HCT116 (cell line): ENCODE data around the gene CGNL1. TPM values are rescaled to one million over a fixed set of nuclear protein-coding genes. Genes with fewer than 3 reads are reported as not detected.

Experiments used
- ATAC-seq: fragments of 200-7000 bp; cut with Tn5 transposase; 2 replicates; pipeline ENCODE4 v1.9.1; 2020; ENCODE audit warnings: mild to moderate bottlenecking, moderate library complexity
- BruUV-seq: library from RNA; stranded (reverse); fragments of 400-500 nt; replicated peaks from 2 replicates; lab custom pipeline; 2021; lab: Mats Ljungman, UMichigan
- CTCF ChIA-PET: fragments of 300-600 bp; sonication (Branson Sonifier 250); formaldehyde crosslinking; loops from one replicate; lab custom pipeline; 2021; ENCODE audit warnings: antibody characterized with exemption; lab: Charles Lee
- POLR2A ChIA-PET: fragments of 300-600, 350-600 bp; sonication (Branson Sonifier 250); formaldehyde crosslinking; loops from one replicate; lab custom pipeline; 2021; ENCODE audit warnings: antibody characterized with exemption; lab: Charles Lee
- RAD21 ChIA-PET, 2 experiments: fragments of 300-600 bp; sonication (Branson Sonifier 250); formaldehyde crosslinking; loops; one replicate each; lab custom pipeline; 2023; ENCODE audit warnings: low total read pairs in 2 of 2; ENCODE audit not compliant: uncharacterized antibody in 2 of 2, unreplicated experiment in 2 of 2, low non-redundant PET in 1 of 2; lab: Charles Lee
- DNase-seq: peaks from one replicate; pipeline ENCODE4 v3.0.0-alpha.2; 2010; ENCODE audit warnings: low read depth, low spot score
- H2AFZ ChIP-seq: fragments of 200-600 bp; shearing (Covaris generic), sonication (generic); 2 replicates; pipeline ENCODE4 v1.6.1; 2017; ENCODE audit warnings: low read depth, mixed run types, mixed read lengths, antibody characterized with exemption, low read length; ENCODE audit not compliant: poor library complexity, severe bottlenecking
- H3K27ac ChIP-seq: 2 replicates; pipeline ENCODE4 v1.5.1; 2012; ENCODE audit warnings: low read depth, low read length
- H3K27me3 ChIP-seq: fragments of 200-600 bp; sonication (generic); 2 replicates; pipeline ENCODE4 v1.6.1; 2016; ENCODE audit warnings: mixed run types, low read length, mixed read lengths; ENCODE audit not compliant: insufficient read depth
- H3K36me3 ChIP-seq, 2 experiments: fragments of 200-500 bp in 1 of 2; fragments of 200-600 bp in 1 of 2; sonication (Bioruptor generic) in 1 of 2; sonication (generic) in 1 of 2; 2 replicates each; pipeline versions ENCODE4 v1.5.1 to v1.6.1; 2014 to 2016; ENCODE audit warnings: low read length in 2 of 2, inconsistent platforms in 1 of 2, mixed read lengths in 1 of 2, mixed run types in 1 of 2; ENCODE audit not compliant: insufficient read depth in 2 of 2, control insufficient read depth in 1 of 2
- H3K4me1 ChIP-seq, 2 experiments: fragments of 200-600 bp in 1 of 2; sonication (generic) in 1 of 2; 2 replicates each; pipeline versions ENCODE4 v1.5.1 to v1.6.1; 2012 to 2017; ENCODE audit warnings: low read length in 2 of 2, inconsistent platforms in 1 of 2, mild to moderate bottlenecking in 1 of 2, mixed read lengths in 1 of 2, mixed run types in 1 of 2, moderate library complexity in 1 of 2; ENCODE audit not compliant: insufficient read depth in 2 of 2, control insufficient read depth in 1 of 2
- H3K4me2 ChIP-seq: fragments of 200-600 bp; sonication (generic); 2 replicates; pipeline ENCODE4 v1.6.1; 2017; ENCODE audit warnings: mixed run types, low read length, mixed read lengths
- H3K4me3 ChIP-seq, 2 experiments: fragments of 200-600 bp in 1 of 2; sonication (generic) in 1 of 2; replicated peaks in 1 of 2; 2 replicates each; pipeline ENCODE4 v1.5.1; 2011 to 2016; ENCODE audit warnings: low read length in 2 of 2, control low read depth in 1 of 2, low read depth in 1 of 2, mild to moderate bottlenecking in 1 of 2, mixed read lengths in 1 of 2, mixed run types in 1 of 2
- H3K79me2 ChIP-seq: fragments of 200-600 bp; sonication (generic); 2 replicates; pipeline ENCODE4 v1.6.1; 2017; ENCODE audit warnings: mild to moderate bottlenecking, mixed run types, low read length, moderate library complexity, mixed read lengths; ENCODE audit not compliant: insufficient read depth
- H3K9ac ChIP-seq: fragments of 200-600 bp; sonication (generic); 2 replicates; pipeline ENCODE4 v1.6.1; 2016; ENCODE audit warnings: low read length, mixed read lengths
- H3K9me2 ChIP-seq: fragments of 200-600 bp; sonication (generic), shearing (Covaris generic); 2 replicates; pipeline ENCODE4 v1.6.1; 2017; ENCODE audit warnings: mixed run types, mild to moderate bottlenecking, moderate library complexity; ENCODE audit not compliant: insufficient read depth
- H3K9me3 ChIP-seq, 2 experiments: fragments of 200-500 bp in 1 of 2; fragments of 200-600 bp in 1 of 2; sonication (Bioruptor generic) in 1 of 2; sonication (generic) in 1 of 2; 2 replicates each; pipeline ENCODE4 v1.6.1; 2014 to 2017; ENCODE audit warnings: low read length in 2 of 2, mixed read lengths in 2 of 2, inconsistent platforms in 1 of 2, low read depth in 1 of 2, mild to moderate bottlenecking in 1 of 2, mixed run types in 1 of 2, moderate library complexity in 1 of 2; ENCODE audit not compliant: control insufficient read depth in 1 of 2, insufficient read depth in 1 of 2
- H4K20me1 ChIP-seq: fragments of 200-600 bp; sonication (generic), shearing (Covaris generic); 2 replicates; pipeline ENCODE4 v1.6.1; 2017; ENCODE audit warnings: mixed run types, mild to moderate bottlenecking, moderate library complexity; ENCODE audit not compliant: insufficient read depth
- CEBPB ChIP-seq: IDR thresholded peaks from 2 replicates; pipeline ENCODE4 v1.6.1; 2012; ENCODE audit warnings: low read depth
- CTCF ChIP-seq, 3 experiments: fragments of 200-600 bp in 1 of 3; sonication (generic) in 1 of 3; IDR thresholded peaks in 2 of 3; conservative IDR thresholded peaks in 1 of 3; 2 replicates each; pipeline ENCODE4 v1.5.1; 2012 to 2017; ENCODE audit warnings: low read depth in 2 of 3, low read length in 2 of 3, antibody characterized with exemption in 1 of 3, borderline replicate concordance in 1 of 3, control low read depth in 1 of 3, mild to moderate bottlenecking in 1 of 3, mixed read lengths in 1 of 3, mixed run types in 1 of 3, moderate library complexity in 1 of 3; ENCODE audit not compliant: insufficient read depth in 1 of 3
- EGR1 ChIP-seq: IDR thresholded peaks from 2 replicates; pipeline ENCODE4 v1.6.1; 2012; ENCODE audit warnings: low read depth
- EZH2phosphoT487 ChIP-seq: fragments of 200-600 bp; IDR thresholded peaks from 2 replicates; pipeline ENCODE4 v1.6.1; 2018; ENCODE audit warnings: antibody characterized with exemption, borderline replicate concordance
- FOSL1 ChIP-seq: IDR thresholded peaks from 2 replicates; pipeline ENCODE4 v1.6.1; 2012; ENCODE audit warnings: low read depth
- SIN3A ChIP-seq: IDR thresholded peaks from 2 replicates; pipeline ENCODE4 v1.6.1; 2012; ENCODE audit warnings: low read depth
- YY1 ChIP-seq: IDR thresholded peaks from 2 replicates; pipeline ENCODE4 v1.6.1; 2011; ENCODE audit warnings: low read length, low read depth, moderate library complexity, mild to moderate bottlenecking; ENCODE audit not compliant: insufficient replicate concordance; ENCODE audit errors: extremely low read depth
- ZBTB33 ChIP-seq: IDR thresholded peaks from 2 replicates; pipeline ENCODE4 v1.6.1; 2011; ENCODE audit warnings: mild to moderate bottlenecking, low read length, moderate library complexity; ENCODE audit not compliant: insufficient replicate concordance; ENCODE audit errors: extremely low read depth
- intact Hi-C: fragments of 100-400 bp; cut with micrococcal nuclease; formaldehyde crosslinking; loops from 2 replicates; pipeline ENCODE4 v1.10.0; 2022
- total RNA-seq: library from RNA; stranded (reverse); gene quantifications from one replicate; pipeline ENCODE4 v1.2.1, GENCODE V29; 2021; ENCODE audit not compliant: unreplicated experiment

CGNL1 gene
- total RNA-seq, 1 experiment from 2014 or later, result 2.2 TPM

- DNase-seq, result no peak
- TF ChIP-seq ZBTB33 (no peak), EGR1 (no peak), CTCF (IDR thresholded peaks at IDR 0.05 in 2 of 3, conservative IDR thresholded peaks at IDR 0.05 in 1 of 3; ENCODE audit: borderline replicate concordance in 1 of 3, insufficient read depth in 1 of 3, low read depth in 2 of 3, low read length in 2 of 3) (0 out of 6 replicates have a peak, but pooled peaks of 1 of the 3 experiments have one; percentile 4), EZH2phosphoT487 (no peak), SIN3A (no peak), YY1 (no peak), CEBPB (no peak), FOSL1 (no peak)
- POLR2A ChIA-PET, result no interaction called here
- no peaks in the 10 kb centered on the region for H4K20me1 ChIP-seq
- peak overlapping the region; percentile 30 for H2AFZ ChIP-seq
- peaks cover 9 to 18% of the 10 kb centered on the region in 2 experiments; a peak in 3 of 4 replicates for H3K4me1 ChIP-seq
- CTCF ChIA-PET, result interaction anchor here (1.3 kb wide), 1 partner anchor 49 kb away, joined by 3 read pairs; no protein-coding TSS in a partner anchor
- intact Hi-C loops, result no loop called here
- H3K9ac ChIP-seq, result peak overlapping the region; percentile 35; the same call in 1 of the 2 replicates
- no peaks in the 10 kb centered on the region for H3K9me3 ChIP-seq
- H3K9me2 ChIP-seq, result no peaks in the 10 kb centered on the region
- H3K27ac ChIP-seq, result no peak overlapping the region
- peak overlapping the region; percentile 91 for H3K4me2 ChIP-seq
- no peaks in the 10 kb centered on the region for H3K36me3 ChIP-seq
- H3K27me3 ChIP-seq, result no peaks in the 10 kb centered on the region
- no TSS peak for BruUV-seq
- H3K4me3 ChIP-seq, result peak overlapping the region; percentile 46 to 63
- no peak; the same call in none of the 2 replicates for ATAC-seq
- H3K79me2 ChIP-seq, result no peaks in the 10 kb centered on the region
- RAD21 ChIA-PET, result no interaction called here
Measured at GRCh38 chr15:57591237-57591821, 215.0 kb downstream of the CGNL1 start.
